Measurements from ENCODE around the gene ENTHD1.
"Not testable (repeated sequence)": the region's sequence is repeated elsewhere in the genome, so short reads cannot be mapped to it uniquely, and the experiment has no call there.

The ENTHD1 gene

GRCh38 chr22:39897841-39898240, 4.3 kb upstream of the ENTHD1 start:
- no peak for DNase-seq (ENCODE audit: low read depth)

- no peak for DNase-seq (ENCODE audit: low read depth)
Observed at GRCh38 chr22:39896313-39896996, 2.9 kb upstream of the ENTHD1 start.

GRCh38 chr22:39895682-39896081, 2.1 kb upstream of the ENTHD1 start:
- DNase-seq (ENCODE audit: low read depth): no peak

GRCh38 chr22:39894554-39895092, 1.1 kb upstream of the ENTHD1 start:
- no peak for DNase-seq (ENCODE audit: low read depth)

- not testable (repeated sequence) for DNase-seq (ENCODE audit: low read depth)
Observed at GRCh38 chr22:39889924-39890323, 3.6 kb downstream of the ENTHD1 start.

- DNase-seq (ENCODE audit: low read depth): no peak
Observed at GRCh38 chr22:39883057-39883456, 10.5 kb downstream of the ENTHD1 start.

- no peak for DNase-seq (ENCODE audit: low read depth)
Observed at GRCh38 chr22:39880722-39881121, 12.8 kb downstream of the ENTHD1 start.

GRCh38 chr22:39877079-39877845, 16.3 kb downstream of the ENTHD1 start:
- no peak for DNase-seq (ENCODE audit: low read depth)

- not testable (repeated sequence) for DNase-seq (ENCODE audit: low read depth)
Observed at GRCh38 chr22:39875176-39875885, 18.2 kb downstream of the ENTHD1 start.

GRCh38 chr22:39873965-39874364, 19.6 kb downstream of the ENTHD1 start:
- DNase-seq (ENCODE audit: low read depth): no peak

- no peak for DNase-seq (ENCODE audit: low read depth)
Observed at GRCh38 chr22:39872548-39872947, 21.0 kb downstream of the ENTHD1 start.

- no peak for DNase-seq (ENCODE audit: low read depth)
Observed at GRCh38 chr22:39871008-39871798, 22.4 kb downstream of the ENTHD1 start.

GRCh38 chr22:39869797-39870196, 23.8 kb downstream of the ENTHD1 start:
- not testable (repeated sequence) for DNase-seq (ENCODE audit: low read depth)

GRCh38 chr22:39868741-39869140, 24.8 kb downstream of the ENTHD1 start:
- DNase-seq (ENCODE audit: low read depth): no peak

GRCh38 chr22:39859903-39860588, 33.5 kb downstream of the ENTHD1 start:
- DNase-seq (ENCODE audit: low read depth): no peak

- DNase-seq (ENCODE audit: low read depth): no peak
Observed at GRCh38 chr22:39856588-39856987, 37.0 kb downstream of the ENTHD1 start.

- DNase-seq (ENCODE audit: low read depth): no peak
Observed at GRCh38 chr22:39852799-39853198, 40.8 kb downstream of the ENTHD1 start.

GRCh38 chr22:39851606-39852315, 41.8 kb downstream of the ENTHD1 start:
- no peak for DNase-seq (ENCODE audit: low read depth)

- DNase-seq (ENCODE audit: low read depth): no peak
Observed at GRCh38 chr22:39847477-39847876, 46.1 kb downstream of the ENTHD1 start.

GRCh38 chr22:39846539-39846938, 47.0 kb downstream of the ENTHD1 start:
- not testable (repeated sequence) for DNase-seq (ENCODE audit: low read depth)

- DNase-seq (ENCODE audit: low read depth): no peak
Observed at GRCh38 chr22:39845529-39845928, 48.0 kb downstream of the ENTHD1 start.

All from HS-27A (cell line).